Thyroid gland (tissue), 4 donors: ENCODE data around the gene EP400. TPM values are rescaled to one million over a fixed set of nuclear protein-coding genes. Genes with fewer than 3 reads are reported as not detected.
"Not testable (repeated sequence)": the region's sequence is repeated elsewhere in the genome, so short reads cannot be mapped to it uniquely, and the experiment has no call there.

Experiments used
- DNase-seq, 2 donors: peaks; one replicate each; pipeline ENCODE4 v3.0.0-alpha.2; 2019
- H3K27ac ChIP-seq, 3 donors: fragments of 200-600 bp; sonication (generic); 1 replicate in 2 of 3; 2 replicates in 1 of 3; pipeline ENCODE4 v1.5.1; 2016 to 2019; ENCODE audit warnings: mild to moderate bottlenecking in 1 of 3, moderate library complexity in 1 of 3
- H3K27me3 ChIP-seq: fragments of 200-600 bp; sonication (generic); one replicate; pipeline ENCODE4 v1.5.1; 2019
- H3K36me3 ChIP-seq, 2 donors: fragments of 200-600 bp; sonication (generic); one replicate each; pipeline ENCODE4 v1.5.1; 2016 to 2019
- H3K4me1 ChIP-seq, 2 donors: fragments of 200-600 bp; sonication (generic); one replicate each; pipeline ENCODE4 v1.5.1; 2017 to 2019
- H3K4me3 ChIP-seq, 3 donors: fragments of 200-600 bp; sonication (generic); replicated peaks in 1 of 3; 1 replicate in 2 of 3; 2 replicates in 1 of 3; pipeline ENCODE4 v1.5.1; 2016; ENCODE audit warnings: mild to moderate bottlenecking in 1 of 3
- H3K9me3 ChIP-seq: fragments of 200-600 bp; sonication (generic); one replicate; pipeline ENCODE4 v1.5.1; 2017
- POLR2A ChIP-seq, 2 donors: fragments of 450-650 bp; IDR thresholded peaks; one replicate each; pipeline ENCODE4 v1.6.1; 2017; ENCODE audit warnings: antibody characterized with exemption in 2 of 2, mild to moderate bottlenecking in 2 of 2, moderate library complexity in 1 of 2
- WGBS, 2 donors: methylation state at CpG; one replicate each; pipeline ENCODE4 v1.1.5; 2017; 5-methylcytosine and 5-hydroxymethylcytosine counted together
- intact Hi-C: fragments of 100-400 bp; cut with DNase I; formaldehyde crosslinking; loops from one replicate; pipeline ENCODE4 v1.15.1; 2023
- total RNA-seq, 4 donors: library from RNA; depleted of rRNA; stranded (reverse); fragments of >200 nt; gene quantifications; one replicate each; pipeline ENCODE4 v1.2.3, GENCODE V29; 2016
- TF ChIP-seq, protein P1 (sequence below), 6 experiments: fragments of 200-600 bp in 3 of 6; fragments of 450-650 bp in 3 of 6; sonication (generic) in 3 of 6; IDR thresholded peaks; one replicate each; pipeline ENCODE4 v1.5.1; 2016 to 2019; ENCODE audit warnings: antibody characterized with exemption in 6 of 6, mild to moderate bottlenecking in 2 of 6, inconsistent platforms in 1 of 6, moderate library complexity in 1 of 6

EP400 gene
- total RNA-seq, 4 donors from 2014 or later: 22.1 to 51.8 (median 25.4) TPM

- H3K9me3 ChIP-seq: no peaks in the 10 kb centered on the region
- peaks cover 35 to 40% of the 10 kb centered on the region in 2 donors for H3K36me3 ChIP-seq
- H3K4me3 ChIP-seq: no peak overlapping the region
- no peak for DNase-seq
- no peak overlapping the region for H3K27ac ChIP-seq
- intact Hi-C loops: no loop called here
- H3K4me1 ChIP-seq: no peaks in the 10 kb centered on the region
- H3K27me3 ChIP-seq: no peaks in the 10 kb centered on the region
- WGBS, 2 donors: 89 to 92% methylated on average over 8 to 10 of the region's 10 CpGs
- no peak for TF ChIP-seq POLR2A (IDR thresholded peaks at IDR 0.05)
- TF ChIP-seq, protein P1, sequence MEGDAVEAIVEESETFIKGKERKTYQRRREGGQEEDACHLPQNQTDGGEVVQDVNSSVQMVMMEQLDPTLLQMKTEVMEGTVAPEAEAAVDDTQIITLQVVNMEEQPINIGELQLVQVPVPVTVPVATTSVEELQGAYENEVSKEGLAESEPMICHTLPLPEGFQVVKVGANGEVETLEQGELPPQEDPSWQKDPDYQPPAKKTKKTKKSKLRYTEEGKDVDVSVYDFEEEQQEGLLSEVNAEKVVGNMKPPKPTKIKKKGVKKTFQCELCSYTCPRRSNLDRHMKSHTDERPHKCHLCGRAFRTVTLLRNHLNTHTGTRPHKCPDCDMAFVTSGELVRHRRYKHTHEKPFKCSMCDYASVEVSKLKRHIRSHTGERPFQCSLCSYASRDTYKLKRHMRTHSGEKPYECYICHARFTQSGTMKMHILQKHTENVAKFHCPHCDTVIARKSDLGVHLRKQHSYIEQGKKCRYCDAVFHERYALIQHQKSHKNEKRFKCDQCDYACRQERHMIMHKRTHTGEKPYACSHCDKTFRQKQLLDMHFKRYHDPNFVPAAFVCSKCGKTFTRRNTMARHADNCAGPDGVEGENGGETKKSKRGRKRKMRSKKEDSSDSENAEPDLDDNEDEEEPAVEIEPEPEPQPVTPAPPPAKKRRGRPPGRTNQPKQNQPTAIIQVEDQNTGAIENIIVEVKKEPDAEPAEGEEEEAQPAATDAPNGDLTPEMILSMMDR (IDR thresholded peaks at IDR 0.05): no peak
These were observed 127.0 kb downstream of the EP400 start for GRCh38 chr12:132076711-132077110.

DNA sequence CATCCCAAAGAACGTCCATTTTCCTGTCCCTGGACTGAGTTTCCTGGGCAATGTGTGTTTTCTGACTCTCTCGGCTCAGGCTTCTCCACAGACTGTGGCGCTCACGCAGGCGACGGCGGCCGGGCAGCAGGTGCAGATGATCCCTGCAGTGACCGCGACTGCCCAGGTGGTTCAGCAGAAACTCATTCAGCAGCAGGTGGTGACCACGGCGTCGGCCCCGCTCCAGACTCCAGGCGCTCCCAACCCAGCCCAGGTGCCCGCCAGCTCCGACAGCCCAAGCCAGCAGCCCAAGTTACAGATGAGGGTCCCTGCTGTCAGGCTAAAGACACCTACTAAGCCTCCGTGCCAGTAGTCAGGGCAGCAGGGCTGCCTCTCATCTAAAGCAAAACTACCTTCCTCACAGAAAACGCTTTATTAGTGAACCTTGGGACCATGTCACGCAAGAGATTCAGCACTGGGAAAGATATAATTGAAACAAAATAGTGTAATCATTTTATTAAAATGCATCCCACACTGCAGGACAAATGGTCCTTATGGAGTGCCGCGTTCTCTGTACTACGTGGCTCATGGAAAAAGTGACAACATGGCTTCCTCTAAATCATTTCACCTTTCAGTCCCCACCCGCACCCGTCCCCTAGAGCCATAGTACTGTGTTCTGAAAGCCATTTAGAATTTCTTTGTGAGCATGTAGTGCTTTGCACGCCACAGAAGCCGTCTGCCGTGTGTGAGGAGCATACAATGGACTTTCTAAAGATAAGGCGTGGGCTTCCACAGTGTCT is 127.8 kb downstream of the EP400 start:
- no peak overlapping the region for H3K27ac ChIP-seq
- intact Hi-C loops: no loop called here
- no peak for DNase-seq
- no peaks in the 10 kb centered on the region for H3K9me3 ChIP-seq
- H3K27me3 ChIP-seq: no peaks in the 10 kb centered on the region
- TF ChIP-seq, protein P1 (IDR thresholded peaks at IDR 0.05): no peak
- peaks cover 35 to 40% of the 10 kb centered on the region in 2 donors for H3K36me3 ChIP-seq
- no peak overlapping the region for H3K4me3 ChIP-seq
- H3K4me1 ChIP-seq: no peaks in the 10 kb centered on the region
- 87 to 93% methylated on average over 20 to 22 of the region's 29 CpGs for WGBS, 2 donors

DNA sequence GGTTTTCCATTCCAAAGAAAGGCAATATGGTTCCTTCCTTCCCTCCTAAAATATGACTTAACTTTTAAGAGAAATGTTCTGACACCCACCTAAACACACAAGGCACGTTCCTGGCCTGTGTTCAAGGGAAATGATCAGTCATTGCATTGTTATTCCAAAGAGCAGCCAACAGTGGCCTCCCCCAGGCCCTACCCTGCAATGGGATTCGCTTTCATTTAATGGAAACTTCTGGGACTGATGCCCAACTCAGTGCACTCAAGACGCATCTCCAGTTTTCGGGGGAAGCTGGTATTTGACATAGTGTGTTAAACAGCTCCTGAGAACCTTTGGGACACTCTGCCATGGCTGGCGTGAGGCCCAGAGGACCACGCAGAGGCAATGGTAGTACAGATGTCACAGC is 128.4 kb downstream of the EP400 start:
- H3K27me3 ChIP-seq: no peaks in the 10 kb centered on the region
- no peak overlapping the region for H3K27ac ChIP-seq
- no peaks in the 10 kb centered on the region for H3K9me3 ChIP-seq
- H3K4me3 ChIP-seq: no peak overlapping the region
- no peak for DNase-seq
- WGBS, 2 donors: 56 to 83% methylated on average over 4 to 6 of the region's 6 CpGs
- no peaks in the 10 kb centered on the region for H3K4me1 ChIP-seq
- intact Hi-C loops: no loop called here
- TF ChIP-seq, protein P1 (IDR thresholded peaks at IDR 0.05): no peak
- TF ChIP-seq POLR2A (IDR thresholded peaks at IDR 0.05): no peak
- peaks cover 35 to 40% of the 10 kb centered on the region in 2 donors for H3K36me3 ChIP-seq

DNA sequence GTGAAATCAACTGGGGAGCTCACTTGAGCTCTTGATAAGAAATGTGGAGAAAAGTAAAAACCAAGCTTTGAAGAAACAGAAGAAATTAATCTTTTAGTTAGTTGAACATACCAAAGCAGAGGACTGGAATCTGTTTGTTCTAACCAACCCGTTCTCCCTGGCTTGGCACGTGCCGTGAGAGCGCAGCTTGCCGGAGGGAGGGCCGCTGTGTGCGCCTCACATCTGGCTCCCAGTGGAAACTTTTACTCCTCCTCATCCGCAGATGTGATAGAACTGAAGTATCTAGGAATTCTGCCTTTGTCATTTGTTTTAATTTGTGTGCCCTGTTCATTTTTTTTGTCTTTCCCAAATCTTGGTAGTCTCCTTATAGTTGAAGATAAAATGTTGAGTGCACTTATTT is 129.5 kb downstream of the EP400 start:
- peaks cover 3 to 5% of the 10 kb centered on the region in 2 donors for H3K4me1 ChIP-seq
- intact Hi-C loops: no loop called here
- 93 to 96% methylated on average over 8 of the region's 8 CpGs for WGBS, 2 donors
- no peak for DNase-seq
- no peaks in the 10 kb centered on the region for H3K27me3 ChIP-seq
- H3K36me3 ChIP-seq: peaks cover 35 to 40% of the 10 kb centered on the region in 2 donors
- H3K4me3 ChIP-seq: no peak overlapping the region
- TF ChIP-seq, protein P1 (IDR thresholded peaks at IDR 0.05): no peak
- TF ChIP-seq POLR2A (IDR thresholded peaks at IDR 0.05): no peak
- no peaks in the 10 kb centered on the region for H3K9me3 ChIP-seq
- H3K27ac ChIP-seq: no peak overlapping the region

DNA sequence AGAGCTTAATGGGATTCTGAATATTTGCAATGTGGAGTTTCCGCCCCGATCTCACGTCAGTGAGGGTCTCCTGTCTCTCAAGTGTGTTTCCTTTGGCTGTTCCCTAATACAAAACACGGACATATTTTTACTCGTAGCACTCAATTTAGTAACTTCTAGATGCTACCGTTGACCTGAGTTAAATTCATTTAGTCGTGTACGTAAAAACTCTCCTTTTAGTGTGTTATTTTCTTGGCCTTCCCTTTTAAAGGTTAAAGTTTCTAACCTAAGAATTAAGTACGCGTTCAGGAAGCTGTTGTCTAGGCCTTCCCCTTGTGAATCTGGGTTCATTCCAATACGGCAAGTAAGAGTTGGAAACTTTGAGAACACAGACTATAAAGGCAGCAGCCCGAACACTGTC is 130.0 kb downstream of the EP400 start:
- 91% methylated on average over 12 of the region's 12 CpGs for WGBS, 2 donors
- Histone ChIP-seq H3K4me1 (peaks cover 4 to 5% of the 10 kb centered on the region in 2 donors), H3K9me3 (no peaks in the 10 kb centered on the region), H3K27me3 (no peaks in the 10 kb centered on the region), H3K4me3 (no peak overlapping the region), H3K27ac (no peak overlapping the region), H3K36me3 (peaks cover 31 to 37% of the 10 kb centered on the region in 2 donors)
- DNase-seq: no peak
- intact Hi-C loops: loop anchor here (10.0 kb wide), 2 partner anchors 65 to 125 kb away; partner anchors contain the start of genes DDX51 and NOC4L
- TF ChIP-seq, protein P1 (IDR thresholded peaks at IDR 0.05): no peak
- no peak for TF ChIP-seq POLR2A (IDR thresholded peaks at IDR 0.05)

- H3K27me3 ChIP-seq, H3K4me3 ChIP-seq, DNase-seq, H3K9me3 ChIP-seq, H3K27ac ChIP-seq: not testable (repeated sequence)
- intact Hi-C loops: loop anchor here (10.0 kb wide), 2 partner anchors 64 to 126 kb away; partner anchors contain the start of genes DDX51 and NOC4L
- Histone ChIP-seq H3K4me1 (peaks cover 10 to 12% of the 10 kb centered on the region in 2 donors), H3K36me3 (peaks cover 23 to 28% of the 10 kb centered on the region in 2 donors)
- 77 to 84% methylated on average over 7 of the region's 7 CpGs for WGBS, 2 donors
These were observed 130.8 kb downstream of the EP400 start for GRCh38 chr12:132080515-132080914.
